GM19193 (cell line): ENCODE data around the gene GPBP1.

Experiments used
- POLR2A ChIP-seq: IDR thresholded peaks from 4 replicates; pipeline ENCODE4 v1.6.1; 2011; ENCODE audit not compliant: insufficient read depth, insufficient read length; ENCODE audit errors: extremely low read depth

Gene GPBP1, protein sequence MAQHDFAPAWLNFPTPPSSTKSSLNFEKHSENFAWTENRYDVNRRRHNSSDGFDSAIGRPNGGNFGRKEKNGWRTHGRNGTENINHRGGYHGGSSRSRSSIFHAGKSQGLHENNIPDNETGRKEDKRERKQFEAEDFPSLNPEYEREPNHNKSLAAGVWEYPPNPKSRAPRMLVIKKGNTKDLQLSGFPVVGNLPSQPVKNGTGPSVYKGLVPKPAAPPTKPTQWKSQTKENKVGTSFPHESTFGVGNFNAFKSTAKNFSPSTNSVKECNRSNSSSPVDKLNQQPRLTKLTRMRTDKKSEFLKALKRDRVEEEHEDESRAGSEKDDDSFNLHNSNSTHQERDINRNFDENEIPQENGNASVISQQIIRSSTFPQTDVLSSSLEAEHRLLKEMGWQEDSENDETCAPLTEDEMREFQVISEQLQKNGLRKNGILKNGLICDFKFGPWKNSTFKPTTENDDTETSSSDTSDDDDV

DNA sequence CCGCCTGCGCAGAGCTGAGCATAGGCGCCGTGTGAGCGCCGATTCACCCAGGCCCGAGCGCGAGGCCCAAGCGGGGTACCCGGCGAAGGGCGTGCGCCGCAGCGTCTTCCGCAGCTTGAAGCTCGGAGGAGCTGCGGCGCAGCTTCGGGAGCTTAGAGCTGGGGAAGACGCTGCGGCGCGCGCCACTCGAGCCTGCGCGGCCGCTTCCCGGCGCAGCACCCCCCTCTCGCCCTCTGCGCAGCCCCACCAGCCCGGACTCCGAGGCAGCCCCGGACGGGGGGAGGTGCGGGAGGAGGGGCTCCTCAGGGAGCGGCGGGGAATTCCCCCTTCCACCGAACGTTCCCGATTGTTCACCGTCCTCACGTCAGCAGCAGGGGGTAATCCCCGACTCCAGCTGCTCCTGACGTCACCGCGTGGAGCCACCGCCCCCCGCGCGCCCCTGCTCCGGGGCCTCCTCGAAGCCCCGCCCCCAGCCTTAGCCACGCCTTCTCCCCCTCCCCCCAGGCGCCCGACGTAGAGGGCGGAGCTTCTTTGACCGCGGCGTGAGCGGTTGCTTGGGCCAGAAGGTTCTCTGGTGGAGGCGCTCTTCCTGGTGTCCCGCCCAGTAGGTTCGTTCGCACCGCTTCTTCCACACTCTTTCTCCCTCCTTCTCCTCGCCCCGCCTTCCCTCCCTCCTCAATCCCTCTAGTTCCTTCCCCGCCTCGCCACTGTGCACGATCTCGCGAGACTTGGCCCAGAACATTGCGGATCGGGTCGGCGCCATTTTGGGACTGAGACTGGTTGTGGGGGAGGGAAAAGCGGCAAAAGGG is at the start of gene GPBP1:
Gene GPBP1, plus strand, starts transcription at position 741 of the 809 bp plus-strand sequence. CDS start 40,072 bp downstream, outside the sequence.
- peak; percentile 69 for TF ChIP-seq POLR2A

DNA sequence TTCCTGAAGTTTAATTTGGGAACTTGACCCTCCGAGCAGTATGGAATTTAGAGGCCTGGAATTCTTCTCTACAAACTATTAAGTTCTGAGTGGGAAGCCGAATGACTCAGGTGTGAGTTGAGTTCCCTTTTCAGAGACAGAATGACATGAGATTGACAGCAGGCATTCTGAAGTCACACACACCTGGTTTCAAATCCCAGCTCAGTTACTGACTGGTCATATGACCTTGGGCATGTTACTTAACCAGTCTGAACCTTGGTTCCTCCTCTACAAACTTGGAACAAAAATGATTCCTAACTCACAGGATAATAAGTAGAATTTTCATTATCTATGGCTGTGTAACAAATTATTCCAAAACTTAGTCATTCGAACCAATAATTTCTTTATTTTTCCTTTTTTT is 45.5 kb upstream of the GPBP1 start:
- TF ChIP-seq POLR2A, result no peak

DNA sequence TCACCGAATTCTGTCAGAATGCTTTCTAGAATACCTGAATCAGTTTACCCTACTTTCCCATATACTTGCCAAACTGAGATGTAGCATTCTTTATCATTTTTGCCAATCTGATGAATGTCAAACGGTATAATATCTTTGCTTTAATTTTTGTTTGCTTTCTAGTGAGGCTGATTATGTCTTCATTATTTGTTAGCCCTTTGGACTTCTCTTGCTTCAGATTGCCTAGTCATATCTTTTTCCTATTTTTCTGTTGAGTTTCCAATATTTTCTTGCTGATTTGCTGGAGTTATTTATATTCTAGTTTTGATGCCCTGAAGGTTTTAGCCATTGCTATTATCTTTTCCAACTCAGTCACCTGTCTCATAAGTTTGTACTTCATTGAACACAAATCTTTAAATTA is 40.3 kb upstream of the GPBP1 start:
- no peak for TF ChIP-seq POLR2A

DNA sequence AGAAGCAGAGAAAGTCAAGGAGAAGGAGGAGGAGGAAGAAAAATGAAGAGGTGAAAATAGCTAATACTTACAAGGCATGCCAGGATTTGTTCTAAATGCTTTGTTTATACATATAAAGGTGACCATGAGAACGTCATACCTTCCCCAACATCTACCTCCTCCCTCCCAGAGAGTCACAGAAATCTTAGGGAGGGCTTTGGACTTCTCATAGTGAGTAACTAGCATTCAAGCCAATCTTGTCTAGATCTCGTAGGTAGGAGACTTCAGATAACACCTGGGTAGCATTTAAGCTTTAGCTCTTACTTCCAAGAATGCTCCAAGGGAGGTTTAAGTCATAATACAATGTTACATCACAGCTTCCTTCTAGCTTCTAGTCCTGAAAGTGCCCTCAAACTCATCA is 36.5 kb upstream of the GPBP1 start:
- TF ChIP-seq POLR2A, result no peak

DNA sequence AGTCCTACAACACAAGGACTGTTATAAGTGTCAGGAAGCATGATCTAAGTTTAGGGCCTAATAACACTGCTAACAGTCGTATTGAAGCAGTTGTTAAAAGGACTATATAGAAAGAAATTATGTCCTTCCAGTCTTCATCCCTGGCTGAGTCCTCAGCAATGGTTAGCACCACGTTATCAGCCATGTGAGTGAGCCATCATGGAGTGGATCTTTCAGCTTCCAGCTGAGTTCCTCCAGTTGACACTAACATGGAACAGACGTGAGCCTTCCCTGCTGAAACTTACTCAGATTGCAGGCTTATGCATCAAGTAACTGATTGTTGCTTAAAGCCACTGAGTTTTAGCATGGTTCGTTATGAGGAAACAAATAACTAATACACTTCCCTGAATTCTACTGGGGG is 21.5 kb upstream of the GPBP1 start:
- TF ChIP-seq POLR2A, result no peak

DNA sequence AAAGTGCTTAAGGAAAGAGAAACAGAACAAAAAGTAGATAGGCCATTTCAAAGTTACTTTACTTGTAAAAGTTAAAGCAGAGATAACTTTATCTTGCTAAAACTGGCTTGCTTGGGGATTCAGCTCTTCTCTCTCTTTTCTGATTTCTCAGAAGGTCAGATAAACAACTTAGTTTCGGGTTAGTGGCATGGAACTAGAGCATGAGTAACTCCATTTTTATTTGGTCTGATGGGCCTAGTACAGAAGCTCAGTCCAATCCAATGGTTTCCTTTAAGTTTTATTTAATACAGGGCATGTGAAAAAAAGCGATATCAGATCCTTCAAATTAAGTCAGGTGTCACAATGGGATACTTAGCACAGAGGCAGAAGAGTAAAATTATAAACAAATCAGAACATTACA is 18.8 kb upstream of the GPBP1 start:
- TF ChIP-seq POLR2A, result no peak

DNA sequence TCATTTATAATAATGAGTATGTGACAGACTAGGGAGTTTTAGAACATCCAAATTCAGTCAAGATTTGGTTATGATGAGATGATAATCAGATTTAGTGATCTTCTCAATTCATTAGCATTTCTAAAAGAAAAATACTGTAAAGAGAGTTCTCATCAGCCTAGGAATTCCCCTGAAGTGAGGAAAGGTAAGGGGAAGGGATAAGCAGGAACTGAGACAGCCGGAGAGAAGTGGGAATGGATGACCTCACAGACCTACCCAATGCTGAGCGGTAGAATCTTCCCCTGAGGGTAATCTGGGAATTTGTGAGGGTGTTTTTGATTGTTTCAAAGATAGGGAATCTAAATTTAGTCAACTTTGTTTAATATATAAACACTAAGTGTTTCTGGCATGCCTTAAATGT is 16.7 kb upstream of the GPBP1 start:
- TF ChIP-seq POLR2A, result no peak

DNA sequence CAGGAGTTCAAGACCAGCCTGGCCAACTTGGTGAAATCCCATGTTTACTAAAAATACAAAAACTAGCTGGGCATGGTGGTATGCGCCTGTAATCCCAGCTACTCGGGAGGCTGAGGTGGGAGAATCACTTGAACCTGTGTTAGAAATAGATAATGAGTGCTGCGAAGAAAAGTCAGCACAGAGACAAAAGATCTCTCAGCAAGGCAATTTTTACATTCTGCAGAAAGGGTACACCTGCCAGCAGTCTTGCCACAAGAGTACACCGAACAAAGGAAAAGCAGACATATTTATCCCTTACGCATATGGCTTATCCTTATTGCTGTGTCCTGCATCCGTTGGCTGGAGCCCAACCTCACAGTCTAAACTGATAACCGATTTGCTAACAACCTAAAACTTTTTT is 16.2 kb upstream of the GPBP1 start:
- no peak for TF ChIP-seq POLR2A

DNA sequence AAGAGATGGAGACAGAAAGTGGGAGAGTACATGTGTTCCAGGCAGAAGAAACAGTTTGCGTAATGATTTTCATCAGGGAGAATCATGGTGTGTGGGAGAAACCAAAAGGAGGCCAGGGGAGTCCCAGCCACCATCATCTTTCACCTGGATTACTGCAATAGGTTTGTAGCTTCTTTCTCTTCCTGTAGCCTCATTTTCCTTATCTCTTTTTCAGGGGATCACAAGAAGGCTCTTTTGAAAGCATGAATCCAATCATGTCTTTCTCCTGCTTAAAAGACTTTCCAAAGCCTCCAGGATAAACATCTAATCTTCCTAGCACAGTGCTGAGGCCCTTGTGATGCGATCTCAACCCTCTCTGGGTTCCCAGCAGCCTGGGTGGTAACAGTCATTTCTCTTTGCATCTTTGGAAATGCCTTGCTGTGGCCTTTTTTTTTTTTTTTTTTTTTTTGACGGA is 10.3 kb upstream of the GPBP1 start:
- no peak for TF ChIP-seq POLR2A

DNA sequence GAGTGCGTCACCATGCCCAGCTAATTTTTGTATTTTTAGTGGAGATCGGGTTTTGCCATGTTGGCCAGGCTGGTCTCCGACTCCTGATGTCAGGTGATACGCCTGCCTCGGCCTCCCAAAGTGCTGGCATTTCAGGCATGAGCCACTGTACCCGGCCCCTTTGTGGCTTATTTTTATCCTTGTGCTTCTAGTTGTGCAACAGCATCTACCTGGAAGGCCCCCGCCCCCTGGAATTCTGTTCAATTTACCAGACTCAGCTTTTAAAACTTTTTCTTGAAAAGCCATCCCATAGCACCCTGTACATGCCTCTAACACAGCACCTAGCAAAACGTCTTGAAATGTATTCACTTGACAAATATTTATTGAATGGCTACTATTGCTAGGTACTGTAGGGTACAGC is 9.7 kb upstream of the GPBP1 start:
- TF ChIP-seq POLR2A, result no peak

DNA sequence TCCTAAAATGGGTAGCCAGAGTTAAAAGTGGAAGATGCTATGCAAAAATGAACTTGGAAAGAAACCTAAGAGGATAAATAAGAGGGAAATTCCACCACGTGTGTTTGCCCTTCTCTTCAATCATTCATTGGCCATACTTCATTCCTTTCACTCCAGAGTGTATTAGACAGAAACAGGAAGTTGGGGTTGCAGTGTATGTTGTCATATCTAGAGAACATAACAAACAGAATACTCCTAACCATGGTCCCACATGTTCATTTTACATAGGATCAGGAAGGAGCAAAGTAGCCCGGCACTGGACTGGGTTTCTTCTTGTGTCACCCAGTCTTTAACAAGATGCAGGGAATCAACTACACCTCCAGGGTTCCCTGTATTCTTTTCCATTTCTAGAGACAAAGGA is 7.6 kb upstream of the GPBP1 start:
- no peak for TF ChIP-seq POLR2A

DNA sequence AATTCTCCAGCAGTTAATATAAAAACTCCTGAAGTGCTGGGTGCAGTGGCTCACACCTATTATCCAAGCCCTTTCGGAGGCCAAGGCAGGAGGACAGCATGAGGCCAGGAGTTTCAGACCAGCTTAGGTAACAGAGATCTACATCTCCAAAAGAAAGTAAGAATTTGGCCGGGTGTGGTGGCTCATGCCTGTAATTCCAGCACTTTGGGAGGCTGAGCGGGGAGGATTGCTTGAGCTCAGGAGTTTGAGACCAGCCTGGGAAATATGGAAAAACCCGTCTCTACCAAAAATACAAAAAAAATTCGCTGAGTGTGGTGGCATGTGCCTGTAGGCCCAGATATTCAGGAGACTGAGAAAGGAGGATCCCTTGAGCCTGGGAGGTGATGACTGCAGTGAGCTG is 6.7 kb upstream of the GPBP1 start:
- TF ChIP-seq POLR2A, result no peak

DNA sequence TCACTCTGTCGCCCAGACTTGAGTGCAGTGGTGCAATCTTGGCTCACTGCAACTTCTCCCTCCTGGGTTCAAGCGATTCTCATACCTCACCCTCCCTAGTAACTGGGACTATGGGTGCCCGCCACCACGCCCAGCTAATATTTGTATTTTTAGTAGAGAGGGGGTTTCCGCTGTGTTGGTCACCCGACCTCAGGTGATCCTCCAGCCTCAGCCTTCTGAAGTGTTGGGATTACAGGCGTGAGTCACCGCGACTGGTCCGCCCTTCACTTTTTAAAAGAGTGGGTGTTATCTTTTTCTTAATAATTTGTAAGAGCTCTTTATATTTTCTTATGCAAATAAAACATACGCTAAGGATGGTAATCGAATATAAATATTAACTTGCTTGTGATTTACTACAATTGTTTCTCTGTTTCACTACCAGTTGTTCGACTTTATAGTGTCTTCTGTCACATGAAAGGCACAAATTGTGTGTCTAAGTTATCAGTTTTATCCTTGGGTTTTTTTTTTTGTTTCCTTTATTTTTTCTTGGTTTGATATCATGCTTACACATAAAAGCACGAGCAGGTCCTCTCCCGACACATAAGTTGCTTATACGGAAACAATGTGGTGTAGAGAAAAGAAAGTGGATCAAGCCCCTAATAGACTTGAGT is 1.9 kb upstream of the GPBP1 start:
- TF ChIP-seq POLR2A, result no peak

DNA sequence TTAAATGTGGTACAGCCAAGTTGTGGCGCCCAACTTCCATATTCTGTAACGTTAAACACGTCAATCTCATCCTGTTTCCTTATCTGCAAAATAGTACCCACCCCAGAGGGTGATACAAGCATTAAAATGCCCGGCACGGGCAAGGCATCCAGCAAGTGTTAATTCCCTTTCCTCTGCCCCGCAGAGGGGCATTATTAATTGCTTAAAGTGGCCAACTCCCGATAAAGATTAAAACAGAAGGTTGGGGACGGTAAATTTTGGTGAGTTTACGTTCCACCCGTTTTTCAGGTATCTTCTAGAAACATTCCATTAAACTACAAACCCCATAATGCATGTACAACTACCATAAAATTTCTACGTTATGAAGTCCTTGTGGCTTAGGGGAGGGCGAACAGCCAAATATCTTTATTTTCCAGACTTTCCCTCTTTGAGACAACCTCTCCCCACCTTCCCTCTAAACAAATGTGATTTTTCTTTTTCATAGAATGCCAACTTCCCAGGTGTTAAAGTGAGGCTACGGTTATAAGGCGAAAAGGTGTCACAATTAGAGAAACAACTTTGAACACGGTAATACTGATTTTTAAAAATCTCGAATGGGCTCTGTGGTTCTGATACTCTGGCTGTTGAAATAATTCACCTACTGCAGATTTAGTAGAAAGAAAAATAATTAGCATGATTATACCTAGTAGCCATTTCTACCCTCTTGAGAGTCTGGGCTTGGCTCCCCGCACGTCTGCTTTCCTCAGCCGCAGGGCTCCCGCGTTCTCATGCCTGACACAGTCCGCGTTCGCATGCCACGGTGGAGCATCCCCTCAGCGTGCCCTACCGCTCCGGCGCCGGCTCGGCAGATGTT is 1.2 kb upstream of the GPBP1 start:
- TF ChIP-seq POLR2A, result no peak

DNA sequence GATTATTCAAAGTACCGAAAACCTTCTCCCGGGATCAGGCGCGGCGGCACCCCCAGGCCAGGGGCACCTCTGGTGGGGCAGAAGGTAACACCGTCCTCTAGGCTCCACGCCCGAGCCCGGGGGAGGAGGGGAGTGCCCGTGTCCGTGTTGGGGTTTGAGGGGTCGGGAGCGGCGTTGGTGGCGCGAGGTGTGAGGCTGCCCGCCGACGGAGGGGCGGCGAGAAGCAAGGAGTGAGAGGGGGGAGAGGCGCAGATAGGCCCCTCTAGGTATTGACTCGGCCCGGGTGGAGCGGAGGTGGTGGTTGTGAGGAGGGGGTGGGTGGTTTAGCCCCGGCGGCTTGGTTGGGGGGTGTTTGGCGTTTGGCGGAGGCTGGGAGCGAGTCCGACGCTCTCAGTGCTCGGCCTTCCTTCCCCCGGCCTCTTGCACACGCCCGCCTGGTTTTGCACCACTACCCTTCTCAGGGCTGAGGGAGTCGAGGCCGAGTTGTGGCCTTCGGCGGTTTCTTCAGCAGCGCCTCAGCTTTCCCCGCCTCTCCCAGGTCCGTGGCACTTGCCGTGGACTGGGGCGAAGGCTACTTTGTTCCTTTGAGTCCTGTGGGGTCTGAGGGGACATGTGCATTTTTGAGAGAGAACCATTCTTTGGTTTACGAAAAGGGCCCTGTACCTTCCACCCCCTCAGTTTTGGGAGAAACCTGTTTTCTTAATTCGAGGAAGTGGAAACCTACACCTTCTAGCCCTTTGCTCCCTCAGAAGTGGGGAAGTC is 450 bp downstream of the GPBP1 start:
- no peak for TF ChIP-seq POLR2A
